Panc1 (cell line): Measurements from ENCODE around the gene FKBP1B.

Experiments used
- POLR2AphosphoS5 ChIP-seq: IDR thresholded peaks from 2 replicates; pipeline ENCODE4 v1.6.1; 2012; ENCODE audit warnings: mild to moderate bottlenecking, low read depth, low read length, moderate library complexity
- TCF7L2 ChIP-seq: IDR thresholded peaks from 2 replicates; pipeline ENCODE4 v1.6.1; 2011; ENCODE audit warnings: mild to moderate bottlenecking, low read depth, low read length, inconsistent platforms
- TF ChIP-seq, protein P1 (sequence below): fragments of 450-650 bp; IDR thresholded peaks from 2 replicates; pipeline ENCODE4 v1.5.1; 2017; ENCODE audit warnings: mild to moderate bottlenecking
- TF ChIP-seq, protein P2 (sequence below), 2 experiments: IDR thresholded peaks; 2 replicates each; pipeline ENCODE4 v1.6.1; 2011 to 2012; ENCODE audit warnings: low read depth in 2 of 2, control low read depth in 1 of 2, low read length in 1 of 2, mild to moderate bottlenecking in 1 of 2, moderate library complexity in 1 of 2; ENCODE audit not compliant: insufficient read depth in 1 of 2

DNA sequence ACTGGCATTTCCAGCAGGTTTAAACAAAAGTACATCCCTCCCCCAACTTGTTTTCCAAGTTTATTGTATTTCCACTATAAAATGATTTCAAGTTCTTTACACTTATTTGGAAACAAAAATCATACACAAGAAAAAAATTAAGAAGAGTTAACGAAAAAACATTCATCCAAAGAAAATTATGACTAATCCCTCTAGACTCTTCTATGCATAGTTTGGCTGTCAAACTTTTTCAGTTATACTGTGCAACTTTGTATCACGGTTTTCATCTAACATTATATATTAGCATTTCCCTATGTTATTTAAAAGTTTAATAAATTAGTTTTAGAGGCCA is 3.0 kb upstream of the FKBP1B start:
- TF ChIP-seq, protein P1, sequence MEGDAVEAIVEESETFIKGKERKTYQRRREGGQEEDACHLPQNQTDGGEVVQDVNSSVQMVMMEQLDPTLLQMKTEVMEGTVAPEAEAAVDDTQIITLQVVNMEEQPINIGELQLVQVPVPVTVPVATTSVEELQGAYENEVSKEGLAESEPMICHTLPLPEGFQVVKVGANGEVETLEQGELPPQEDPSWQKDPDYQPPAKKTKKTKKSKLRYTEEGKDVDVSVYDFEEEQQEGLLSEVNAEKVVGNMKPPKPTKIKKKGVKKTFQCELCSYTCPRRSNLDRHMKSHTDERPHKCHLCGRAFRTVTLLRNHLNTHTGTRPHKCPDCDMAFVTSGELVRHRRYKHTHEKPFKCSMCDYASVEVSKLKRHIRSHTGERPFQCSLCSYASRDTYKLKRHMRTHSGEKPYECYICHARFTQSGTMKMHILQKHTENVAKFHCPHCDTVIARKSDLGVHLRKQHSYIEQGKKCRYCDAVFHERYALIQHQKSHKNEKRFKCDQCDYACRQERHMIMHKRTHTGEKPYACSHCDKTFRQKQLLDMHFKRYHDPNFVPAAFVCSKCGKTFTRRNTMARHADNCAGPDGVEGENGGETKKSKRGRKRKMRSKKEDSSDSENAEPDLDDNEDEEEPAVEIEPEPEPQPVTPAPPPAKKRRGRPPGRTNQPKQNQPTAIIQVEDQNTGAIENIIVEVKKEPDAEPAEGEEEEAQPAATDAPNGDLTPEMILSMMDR = no peak
- TF ChIP-seq, protein P2, sequence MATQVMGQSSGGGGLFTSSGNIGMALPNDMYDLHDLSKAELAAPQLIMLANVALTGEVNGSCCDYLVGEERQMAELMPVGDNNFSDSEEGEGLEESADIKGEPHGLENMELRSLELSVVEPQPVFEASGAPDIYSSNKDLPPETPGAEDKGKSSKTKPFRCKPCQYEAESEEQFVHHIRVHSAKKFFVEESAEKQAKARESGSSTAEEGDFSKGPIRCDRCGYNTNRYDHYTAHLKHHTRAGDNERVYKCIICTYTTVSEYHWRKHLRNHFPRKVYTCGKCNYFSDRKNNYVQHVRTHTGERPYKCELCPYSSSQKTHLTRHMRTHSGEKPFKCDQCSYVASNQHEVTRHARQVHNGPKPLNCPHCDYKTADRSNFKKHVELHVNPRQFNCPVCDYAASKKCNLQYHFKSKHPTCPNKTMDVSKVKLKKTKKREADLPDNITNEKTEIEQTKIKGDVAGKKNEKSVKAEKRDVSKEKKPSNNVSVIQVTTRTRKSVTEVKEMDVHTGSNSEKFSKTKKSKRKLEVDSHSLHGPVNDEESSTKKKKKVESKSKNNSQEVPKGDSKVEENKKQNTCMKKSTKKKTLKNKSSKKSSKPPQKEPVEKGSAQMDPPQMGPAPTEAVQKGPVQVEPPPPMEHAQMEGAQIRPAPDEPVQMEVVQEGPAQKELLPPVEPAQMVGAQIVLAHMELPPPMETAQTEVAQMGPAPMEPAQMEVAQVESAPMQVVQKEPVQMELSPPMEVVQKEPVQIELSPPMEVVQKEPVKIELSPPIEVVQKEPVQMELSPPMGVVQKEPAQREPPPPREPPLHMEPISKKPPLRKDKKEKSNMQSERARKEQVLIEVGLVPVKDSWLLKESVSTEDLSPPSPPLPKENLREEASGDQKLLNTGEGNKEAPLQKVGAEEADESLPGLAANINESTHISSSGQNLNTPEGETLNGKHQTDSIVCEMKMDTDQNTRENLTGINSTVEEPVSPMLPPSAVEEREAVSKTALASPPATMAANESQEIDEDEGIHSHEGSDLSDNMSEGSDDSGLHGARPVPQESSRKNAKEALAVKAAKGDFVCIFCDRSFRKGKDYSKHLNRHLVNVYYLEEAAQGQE (IDR thresholded peaks at IDR 0.05; ENCODE audit: insufficient read depth in 1 of 2, low read depth in 2 of 2, low read length in 1 of 2) = no peak
- TF ChIP-seq POLR2AphosphoS5 (no peak), TCF7L2 (no peak)
